ENCODE data around the gene LCA5. TPM values are rescaled to one million over a fixed set of nuclear protein-coding genes. Genes with fewer than 3 reads are reported as not detected.

Gene LCA5
- total RNA-seq, 1 experiment from 2014 or later = 2.0 TPM

DNA sequence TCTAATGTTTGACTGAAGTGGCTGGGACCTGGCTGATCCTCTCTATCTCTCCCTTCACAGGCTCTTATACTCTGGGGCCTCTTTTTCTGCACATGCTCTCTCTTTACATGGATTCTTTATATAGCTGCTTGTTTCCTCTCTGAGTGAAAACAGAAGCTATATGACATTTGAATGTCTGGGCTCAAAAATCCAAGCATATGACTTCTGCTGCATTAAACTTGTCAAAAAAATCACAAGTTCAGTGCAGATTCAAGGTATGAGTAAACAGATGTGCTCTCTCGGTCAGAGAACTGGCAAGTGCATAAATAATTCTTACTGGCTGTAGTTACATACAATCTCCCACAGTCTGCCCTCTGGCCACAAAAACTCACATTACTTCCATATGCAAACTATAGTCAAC lies 96.6 kb downstream of the LCA5 start:
- RAD21 ChIA-PET (ENCODE audit: low non-redundant PET in 1 of 2, low total read pairs in 2 of 2, uncharacterized antibody in 2 of 2, unreplicated experiment in 2 of 2) = no interaction called here
- H3K27ac ChIP-seq (ENCODE audit: low read depth, low read length) = no peak overlapping the region
- ATAC-seq = no peak
- no peak overlapping the region for H3K4me3 ChIP-seq (replicated peaks in 1 of 2; ENCODE audit: low read depth in 1 of 2, low read length in 2 of 2)
- POLR2A ChIA-PET = interaction anchor here (1.1 kb wide), 1 partner anchor 9 kb away, joined by 3 read pairs; no protein-coding TSS in a partner anchor
- no peak for DNase-seq (ENCODE audit: low read depth, low spot score)
- H4K20me1 ChIP-seq (ENCODE audit: insufficient read depth) = no peaks in the 10 kb centered on the region
- CTCF ChIA-PET = interaction anchor here (1.4 kb wide), 1 partner anchor 9 kb away, joined by 5 read pairs; no protein-coding TSS in a partner anchor
- no peaks in the 10 kb centered on the region for H3K9me3 ChIP-seq (ENCODE audit: control insufficient read depth in 1 of 2, insufficient read depth in 1 of 2, low read depth in 1 of 2, low read length in 2 of 2)
- intact Hi-C loops (cut with micrococcal nuclease) = no loop called here
- H3K9me2 ChIP-seq (ENCODE audit: insufficient read depth) = no peaks in the 10 kb centered on the region
- H2AFZ ChIP-seq (ENCODE audit: low read depth, low read length, poor library complexity, severe bottlenecking) = no peak overlapping the region
- H3K9ac ChIP-seq (ENCODE audit: low read length) = no peak overlapping the region
- H3K36me3 ChIP-seq (ENCODE audit: control insufficient read depth in 1 of 2, insufficient read depth in 2 of 2, low read length in 2 of 2) = no peaks in the 10 kb centered on the region
- TF ChIP-seq CBX3 (IDR thresholded peaks at IDR 0.05; ENCODE audit: low read depth) = no peak
- no peak for TF ChIP-seq CEBPB (IDR thresholded peaks at IDR 0.05; ENCODE audit: low read depth)
- TF ChIP-seq TCF7L2 (IDR thresholded peaks at IDR 0.05; ENCODE audit: borderline replicate concordance, extremely low read depth, insufficient read depth, insufficient read length) = no peak
- TF ChIP-seq, protein P1, sequence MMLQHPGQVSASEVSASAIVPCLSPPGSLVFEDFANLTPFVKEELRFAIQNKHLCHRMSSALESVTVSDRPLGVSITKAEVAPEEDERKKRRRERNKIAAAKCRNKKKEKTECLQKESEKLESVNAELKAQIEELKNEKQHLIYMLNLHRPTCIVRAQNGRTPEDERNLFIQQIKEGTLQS (IDR thresholded peaks at IDR 0.05) = no peak
- no peak for TF ChIP-seq EZH2 (IDR thresholded peaks at IDR 0.05)
- TF ChIP-seq SP1 (IDR thresholded peaks at IDR 0.05; ENCODE audit: low read depth) = no peak
- no peaks in the 10 kb centered on the region for H3K27me3 ChIP-seq (ENCODE audit: insufficient read depth, low read length)
- BruUV-seq (replicated peaks) = no TSS peak
- no peaks in the 10 kb centered on the region for H3K4me1 ChIP-seq (ENCODE audit: control insufficient read depth in 1 of 2, insufficient read depth in 2 of 2, low read length in 2 of 2)
- no peak overlapping the region for H3K4me2 ChIP-seq (ENCODE audit: low read length)
- H3K79me2 ChIP-seq (ENCODE audit: insufficient read depth, low read length) = no peaks in the 10 kb centered on the region

DNA sequence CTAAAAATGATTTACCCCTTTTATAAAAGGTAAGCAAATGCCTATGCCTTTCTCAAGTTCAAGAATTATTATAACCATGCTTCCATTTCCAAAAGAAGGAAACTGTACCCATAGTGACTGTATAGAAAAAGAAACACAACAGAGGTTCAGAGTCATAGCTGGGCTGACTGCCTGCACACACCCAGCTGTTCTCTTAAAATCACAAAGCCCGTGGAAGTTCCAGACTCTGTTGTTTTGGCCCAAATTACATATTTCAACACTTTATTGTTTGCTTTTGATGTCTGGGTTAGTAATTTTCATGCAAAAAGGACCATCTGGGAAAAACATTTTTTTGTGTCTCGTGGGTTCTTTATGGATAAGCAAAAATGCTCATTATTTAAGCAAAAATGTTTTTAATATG lies 99.2 kb downstream of the LCA5 start:
- H3K4me1 ChIP-seq (ENCODE audit: control insufficient read depth in 1 of 2, insufficient read depth in 2 of 2, low read length in 2 of 2) = no peaks in the 10 kb centered on the region
- ChIA-PET RAD21 (ENCODE audit: low non-redundant PET in 1 of 2, low total read pairs in 2 of 2, uncharacterized antibody in 2 of 2, unreplicated experiment in 2 of 2) (no interaction called here), POLR2A (no interaction called here), CTCF (no interaction called here)
- no peak overlapping the region for H3K4me3 ChIP-seq (replicated peaks in 1 of 2; ENCODE audit: low read depth in 1 of 2, low read length in 2 of 2)
- H3K4me2 ChIP-seq (ENCODE audit: low read length) = no peak overlapping the region
- ATAC-seq (no peak), DNase-seq (ENCODE audit: low read depth, low spot score) (no peak)
- no peak overlapping the region for H3K27ac ChIP-seq (ENCODE audit: low read depth, low read length)
- no peaks in the 10 kb centered on the region for H3K27me3 ChIP-seq (ENCODE audit: insufficient read depth, low read length)
- TF ChIP-seq, protein P2, sequence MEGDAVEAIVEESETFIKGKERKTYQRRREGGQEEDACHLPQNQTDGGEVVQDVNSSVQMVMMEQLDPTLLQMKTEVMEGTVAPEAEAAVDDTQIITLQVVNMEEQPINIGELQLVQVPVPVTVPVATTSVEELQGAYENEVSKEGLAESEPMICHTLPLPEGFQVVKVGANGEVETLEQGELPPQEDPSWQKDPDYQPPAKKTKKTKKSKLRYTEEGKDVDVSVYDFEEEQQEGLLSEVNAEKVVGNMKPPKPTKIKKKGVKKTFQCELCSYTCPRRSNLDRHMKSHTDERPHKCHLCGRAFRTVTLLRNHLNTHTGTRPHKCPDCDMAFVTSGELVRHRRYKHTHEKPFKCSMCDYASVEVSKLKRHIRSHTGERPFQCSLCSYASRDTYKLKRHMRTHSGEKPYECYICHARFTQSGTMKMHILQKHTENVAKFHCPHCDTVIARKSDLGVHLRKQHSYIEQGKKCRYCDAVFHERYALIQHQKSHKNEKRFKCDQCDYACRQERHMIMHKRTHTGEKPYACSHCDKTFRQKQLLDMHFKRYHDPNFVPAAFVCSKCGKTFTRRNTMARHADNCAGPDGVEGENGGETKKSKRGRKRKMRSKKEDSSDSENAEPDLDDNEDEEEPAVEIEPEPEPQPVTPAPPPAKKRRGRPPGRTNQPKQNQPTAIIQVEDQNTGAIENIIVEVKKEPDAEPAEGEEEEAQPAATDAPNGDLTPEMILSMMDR (IDR thresholded peaks at IDR 0.05 in 2 of 3, conservative IDR thresholded peaks at IDR 0.05 in 1 of 3; ENCODE audit: borderline replicate concordance in 1 of 3, insufficient read depth in 1 of 3, low read depth in 2 of 3, low read length in 2 of 3) = no peak
- no peaks in the 10 kb centered on the region for H3K9me2 ChIP-seq (ENCODE audit: insufficient read depth)
- intact Hi-C loops (cut with micrococcal nuclease) = no loop called here
- H3K9me3 ChIP-seq (ENCODE audit: control insufficient read depth in 1 of 2, insufficient read depth in 1 of 2, low read depth in 1 of 2, low read length in 2 of 2) = no peaks in the 10 kb centered on the region
- BruUV-seq (replicated peaks) = no TSS peak
- H3K79me2 ChIP-seq (ENCODE audit: insufficient read depth, low read length) = no peaks in the 10 kb centered on the region
- H4K20me1 ChIP-seq (ENCODE audit: insufficient read depth) = no peaks in the 10 kb centered on the region
- H3K36me3 ChIP-seq (ENCODE audit: control insufficient read depth in 1 of 2, insufficient read depth in 2 of 2, low read length in 2 of 2) = no peaks in the 10 kb centered on the region
- no peak overlapping the region for H2AFZ ChIP-seq (ENCODE audit: low read depth, low read length, poor library complexity, severe bottlenecking)
- H3K9ac ChIP-seq (ENCODE audit: low read length) = no peak overlapping the region
